DMS79 treated with DMSO at 0.1 percent for 48 hours (cell line): ENCODE measurements around the gene MRPS12.

Source experiments
- DNase-seq: peaks from one replicate; lab custom pipeline; 2025; lab: John Stamatoyannopoulos, UW

MRPS12 gene

DNA sequence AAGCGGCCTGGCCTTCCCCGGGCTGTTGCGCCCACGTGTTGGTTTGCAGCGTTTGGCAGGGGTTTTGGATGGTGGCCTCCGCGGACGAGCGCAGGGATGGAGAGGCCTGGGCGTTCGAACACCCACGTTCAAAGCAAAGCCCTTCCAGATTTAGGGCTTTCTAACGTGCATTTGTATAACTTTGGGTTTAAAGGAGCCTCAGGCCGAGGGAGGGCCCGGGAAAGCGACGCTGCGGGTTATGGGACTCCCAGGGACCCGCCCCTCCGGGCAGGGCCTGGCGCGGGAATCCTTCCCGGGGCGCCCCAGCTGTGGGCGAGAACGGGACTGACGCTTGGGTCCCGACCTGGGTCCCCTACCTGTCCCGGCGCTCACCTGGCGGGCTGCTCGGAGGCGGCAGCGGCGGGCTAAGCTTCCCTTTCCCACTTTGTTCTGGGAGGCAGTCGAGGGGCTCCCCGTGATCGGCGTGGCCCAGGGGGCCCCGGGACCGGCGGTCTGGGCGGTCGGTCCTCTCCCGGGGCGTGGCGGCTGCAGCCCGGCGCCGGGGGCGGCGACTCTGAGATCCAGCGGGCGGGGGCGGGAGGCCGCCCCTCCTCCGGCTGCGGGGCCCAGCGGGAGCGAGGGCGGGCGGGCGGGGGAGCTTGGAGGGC is 44.6 kb downstream of the MRPS12 start, which contains the start of gene FBXO17:
TSS of gene FBXO17 (minus strand) at position 529 of the 647 bp plus-strand sequence. CDS start 25,423 bp downstream, outside the sequence.
- no peak for DNase-seq

DNA sequence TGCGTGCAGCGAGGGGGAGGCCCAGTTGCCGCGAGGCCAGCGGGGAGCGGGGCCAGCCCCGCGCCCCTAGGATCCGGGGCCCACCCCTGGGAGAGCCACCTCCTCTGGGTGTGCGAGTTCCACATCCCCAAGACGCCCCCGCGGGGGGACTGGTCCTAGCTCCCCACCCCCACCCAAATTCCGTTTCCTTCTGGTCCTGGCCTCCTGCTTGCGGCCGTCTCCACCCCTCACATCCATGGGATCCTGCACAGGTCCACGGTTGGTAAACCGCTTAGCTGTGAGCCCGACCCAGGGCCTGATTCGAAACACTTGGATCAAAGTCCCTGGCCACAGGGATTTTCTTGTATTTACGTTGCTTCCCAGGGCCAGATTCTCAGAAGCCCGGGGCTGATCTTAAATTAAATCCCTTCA is 45.1 kb downstream of the MRPS12 start:
- DNase-seq = no peak

GRCh38 chr19:38977445-38978325 is 46.9 kb downstream of the MRPS12 start:
- DNase-seq = no peak

DNA sequence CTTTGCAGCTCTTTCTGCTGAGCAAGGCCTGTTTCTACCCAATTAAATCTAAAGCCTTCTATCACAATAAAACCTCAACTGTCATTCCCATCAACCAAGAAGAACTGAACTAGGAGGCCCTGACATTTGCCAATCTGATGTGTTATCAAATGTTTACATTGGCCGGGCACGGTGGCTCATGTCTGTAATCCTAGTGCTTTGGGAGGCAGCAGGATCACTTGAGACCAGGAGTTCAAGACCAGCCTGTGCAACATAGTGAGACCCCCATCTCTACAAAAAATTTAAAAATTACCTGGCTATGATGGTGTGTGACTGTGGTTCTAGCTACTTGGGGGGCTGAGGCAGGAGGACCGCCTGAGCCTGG is 47.6 kb downstream of the MRPS12 start:
- DNase-seq = no peak

GRCh38 chr19:38979812-38980211 is 49.1 kb downstream of the MRPS12 start:
- no peak for DNase-seq

GRCh38 chr19:38980583-38981374 is 50.0 kb downstream of the MRPS12 start:
- no peak for DNase-seq
